Loucy (cell line): ENCODE measurements around the gene CNIH1.

Source experiments
- CTCF ChIP-seq: fragments of 200-600 bp; sonication (generic); conservative IDR thresholded peaks from 2 replicates; pipeline ENCODE4 v1.5.1; 2014; ENCODE audit warnings: mild to moderate bottlenecking, antibody characterized with exemption, low read length
- EZH2phosphoT487 ChIP-seq: fragments of 200-600 bp; IDR thresholded peaks from 2 replicates; pipeline ENCODE4 v1.6.1; 2018; ENCODE audit warnings: antibody characterized with exemption, mild to moderate bottlenecking, moderate library complexity, borderline replicate concordance

- TF ChIP-seq CTCF, result no peak
- TF ChIP-seq EZH2phosphoT487, result no peak
Measured at GRCh38 chr14:54395284-54395683, 45.9 kb downstream of the CNIH1 start.
